Embryonic facial prominence (tissue), 1 donor: ENCODE data around the gene IBA57.

Source experiments
- DNase-seq: peaks from one replicate; pipeline ENCODE4 v3.0.0-alpha.2; 2016; ENCODE audit errors: extremely low spot score

The IBA57 gene

GRCh38 chr1:228165372-228166169 lies at the start of gene IBA57:
Gene IBA57, plus strand, starts transcription at chr1:228165804. Its CDS starts 13 bp downstream, at chr1:228165817.
- DNase-seq, result peak; percentile 97

GRCh38 chr1:228117335-228117734 lies 48.3 kb upstream of the IBA57 start:
- no peak for DNase-seq

- no peak for DNase-seq
Measured at GRCh38 chr1:228118040-228118439, 47.6 kb upstream of the IBA57 start.

GRCh38 chr1:228120351-228120750 lies 45.3 kb upstream of the IBA57 start:
- DNase-seq, result no peak

- no peak for DNase-seq
Measured at GRCh38 chr1:228120857-228121489, 44.6 kb upstream of the IBA57 start.

DNA sequence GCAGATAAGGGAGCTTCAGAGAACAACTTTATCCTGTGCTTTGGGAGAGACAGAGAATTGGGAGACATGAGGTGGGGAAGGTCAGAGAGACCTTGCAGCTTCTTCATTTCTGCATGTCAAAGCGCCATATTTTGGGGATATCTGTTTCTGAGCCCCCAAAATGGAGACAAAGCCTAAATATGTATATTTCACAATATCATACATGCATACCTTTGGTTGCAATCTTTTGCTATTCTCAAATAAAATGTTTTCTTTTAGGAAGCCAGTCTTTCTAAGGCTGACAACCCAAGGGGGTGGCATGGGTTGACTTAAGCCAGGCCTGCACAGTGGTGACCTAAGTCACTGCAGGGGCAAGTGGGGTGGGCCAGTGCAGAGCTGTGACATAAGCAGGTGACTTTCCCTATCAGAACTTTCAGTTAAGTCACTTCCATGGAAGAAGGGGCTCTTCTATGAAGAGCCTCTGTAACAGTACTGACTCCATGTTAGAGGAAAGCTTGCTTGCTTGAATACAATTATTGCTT lies 42.6 kb upstream of the IBA57 start:
- DNase-seq, result no peak

- DNase-seq, result no peak
Measured at GRCh38 chr1:228123505-228123904, 42.1 kb upstream of the IBA57 start.

GRCh38 chr1:228125185-228125584 lies 40.4 kb upstream of the IBA57 start:
- no peak for DNase-seq

GRCh38 chr1:228131766-228132165 lies 33.8 kb upstream of the IBA57 start:
- no peak for DNase-seq

GRCh38 chr1:228134591-228134990 lies 31.0 kb upstream of the IBA57 start:
- DNase-seq, result no peak

GRCh38 chr1:228136901-228137300 lies 28.7 kb upstream of the IBA57 start:
- DNase-seq, result no peak

GRCh38 chr1:228139406-228139930 lies 26.1 kb upstream of the IBA57 start:
- DNase-seq, result no peak

DNA sequence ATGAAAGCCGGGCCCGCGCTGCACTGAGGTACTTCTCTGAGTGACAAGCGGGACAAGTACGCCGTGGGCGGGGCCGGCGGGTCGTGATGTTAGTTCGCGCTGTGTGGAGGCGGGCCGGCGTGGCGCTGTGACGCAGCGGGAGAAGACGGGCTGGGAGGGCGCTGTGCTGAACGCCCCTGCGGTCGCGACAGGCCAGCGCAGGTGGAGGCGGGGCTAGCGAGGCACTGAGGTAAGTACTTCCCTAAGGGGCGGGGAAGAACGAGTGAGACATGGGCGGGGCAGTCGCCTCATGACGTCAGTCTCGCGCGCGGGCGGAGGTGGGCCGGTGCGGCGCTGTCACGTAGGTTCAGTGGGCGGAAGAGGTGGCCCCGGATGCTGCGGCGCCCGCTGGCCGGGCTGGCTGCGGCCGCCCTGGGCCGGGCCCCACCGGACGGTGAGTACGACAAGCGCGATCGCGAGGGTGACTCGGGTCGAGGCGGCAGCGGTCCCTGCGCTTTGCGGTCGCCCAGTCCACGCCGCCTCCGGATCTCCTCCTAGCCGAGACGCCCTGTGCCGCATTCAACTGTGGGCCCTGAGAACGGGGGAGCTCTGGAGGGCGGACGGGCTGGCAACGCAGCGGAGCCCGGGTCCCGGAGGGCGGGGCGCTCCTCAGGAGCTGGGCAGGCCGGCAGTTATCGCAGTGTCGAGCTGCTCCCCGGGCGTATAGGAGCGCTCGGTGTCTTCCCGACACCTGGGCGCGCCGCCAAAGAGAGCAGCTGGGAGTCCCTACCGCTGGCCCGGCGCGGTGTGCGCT lies 25.5 kb upstream of the IBA57 start, which contains the start of gene GUK1:
Gene GUK1, plus strand, starts transcription at position 349 of the 793 bp plus-strand sequence. Its CDS starts 24 bp downstream, at position 373.
- peak; percentile 97 for DNase-seq

DNA sequence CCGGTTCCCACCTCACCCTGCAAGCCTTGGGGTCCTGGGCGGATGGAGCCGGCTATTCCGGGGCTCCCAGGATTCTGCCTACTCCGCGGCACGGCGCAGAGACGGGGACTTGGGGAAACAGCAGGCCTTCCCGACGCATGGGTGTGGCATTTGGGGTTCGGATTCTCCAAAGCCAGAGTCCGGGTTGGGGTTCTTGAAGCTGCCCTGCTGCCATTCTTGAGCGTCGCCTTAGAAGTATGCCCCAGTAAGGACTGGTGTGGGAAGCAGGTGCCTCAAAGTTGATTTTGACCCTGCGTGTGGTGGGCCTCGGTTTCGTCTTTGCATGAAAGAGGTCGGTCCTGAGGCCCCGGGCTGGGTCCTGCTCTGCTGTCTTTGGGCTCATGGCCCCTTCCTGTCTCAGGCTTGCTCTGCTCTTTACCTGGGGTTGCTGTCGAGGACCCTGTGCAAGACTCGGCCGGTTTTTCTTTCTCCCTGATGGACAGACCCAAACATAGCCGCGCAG lies 24.8 kb upstream of the IBA57 start:
- DNase-seq, result no peak

DNA sequence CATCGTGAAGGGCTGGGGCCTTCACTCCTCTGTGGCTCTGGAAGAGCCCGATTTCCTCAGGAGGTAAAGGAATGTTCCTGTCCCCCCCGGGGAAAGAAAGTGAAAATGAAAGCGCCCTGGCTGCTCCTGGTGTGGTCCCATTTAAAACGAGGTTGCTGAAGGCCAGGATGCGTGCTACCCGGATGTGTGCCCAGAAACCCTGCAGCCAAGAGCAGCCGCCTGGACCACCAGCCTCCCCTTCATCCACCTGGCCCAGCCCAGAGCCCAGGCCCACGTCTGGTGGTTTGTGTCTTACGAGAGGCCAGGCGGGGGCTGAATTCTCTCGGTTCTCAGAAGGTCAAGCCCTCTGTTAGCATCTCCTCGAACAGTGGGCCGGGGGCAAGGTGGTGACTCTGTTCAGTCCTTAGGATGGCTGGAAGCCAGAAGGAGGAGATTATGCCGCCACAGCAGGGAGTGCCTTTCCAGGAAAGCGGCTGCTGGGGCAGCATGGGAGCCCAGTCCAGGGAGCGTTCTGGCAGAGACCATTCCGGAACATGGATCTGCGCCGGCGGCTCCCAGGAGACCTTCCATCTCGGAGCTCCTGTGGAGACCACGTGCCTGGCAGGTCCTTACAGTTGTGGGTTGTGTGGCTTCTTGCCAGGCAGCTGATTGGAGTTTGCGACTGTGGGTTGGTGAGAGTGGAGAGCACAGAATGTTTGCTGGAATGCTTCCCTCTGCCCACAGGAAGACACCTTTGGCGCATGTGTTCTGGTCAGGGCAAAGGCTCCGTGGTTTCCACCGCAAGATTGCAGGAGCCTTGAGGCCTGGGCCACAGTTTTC lies 24.2 kb upstream of the IBA57 start:
- DNase-seq, result no peak

GRCh38 chr1:228142155-228142691 lies 23.4 kb upstream of the IBA57 start:
- no peak for DNase-seq

- no peak for DNase-seq
Measured at GRCh38 chr1:228142701-228143136, 22.9 kb upstream of the IBA57 start.

DNA sequence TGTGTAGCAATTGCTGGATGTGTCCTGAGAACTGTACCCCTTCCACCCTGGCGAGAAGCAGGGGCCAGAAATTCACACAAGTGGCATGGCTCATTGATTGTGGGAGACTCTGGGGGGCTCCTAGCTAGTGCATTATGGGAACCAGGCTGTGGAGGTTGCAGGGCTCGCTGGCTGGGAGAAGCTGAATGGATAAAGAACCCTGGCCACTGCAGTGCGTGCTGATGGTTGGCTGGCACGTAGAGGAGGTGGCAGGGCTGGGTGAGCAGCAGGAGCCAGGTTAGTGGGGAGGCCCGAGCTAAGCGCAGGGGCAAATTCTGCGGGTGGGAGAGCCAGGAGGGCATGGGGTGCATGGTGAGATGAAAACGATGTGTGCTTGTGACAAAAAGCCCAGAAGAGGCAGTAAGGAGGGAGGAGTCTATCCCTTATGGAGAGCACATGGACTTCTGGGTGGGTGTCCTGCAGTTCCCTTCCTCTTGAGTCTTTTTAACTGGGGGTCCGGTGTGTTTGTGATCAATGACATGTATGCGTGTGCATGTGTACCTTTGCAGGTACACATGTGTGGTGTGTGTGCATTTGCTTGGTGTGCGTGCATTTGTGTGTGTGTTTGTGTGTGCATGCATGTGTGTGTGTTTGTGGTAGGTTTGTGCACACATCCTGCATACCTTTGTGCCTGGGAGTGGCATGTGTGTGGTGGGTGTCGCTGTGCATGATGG lies 22.0 kb upstream of the IBA57 start:
- no peak for DNase-seq

DNA sequence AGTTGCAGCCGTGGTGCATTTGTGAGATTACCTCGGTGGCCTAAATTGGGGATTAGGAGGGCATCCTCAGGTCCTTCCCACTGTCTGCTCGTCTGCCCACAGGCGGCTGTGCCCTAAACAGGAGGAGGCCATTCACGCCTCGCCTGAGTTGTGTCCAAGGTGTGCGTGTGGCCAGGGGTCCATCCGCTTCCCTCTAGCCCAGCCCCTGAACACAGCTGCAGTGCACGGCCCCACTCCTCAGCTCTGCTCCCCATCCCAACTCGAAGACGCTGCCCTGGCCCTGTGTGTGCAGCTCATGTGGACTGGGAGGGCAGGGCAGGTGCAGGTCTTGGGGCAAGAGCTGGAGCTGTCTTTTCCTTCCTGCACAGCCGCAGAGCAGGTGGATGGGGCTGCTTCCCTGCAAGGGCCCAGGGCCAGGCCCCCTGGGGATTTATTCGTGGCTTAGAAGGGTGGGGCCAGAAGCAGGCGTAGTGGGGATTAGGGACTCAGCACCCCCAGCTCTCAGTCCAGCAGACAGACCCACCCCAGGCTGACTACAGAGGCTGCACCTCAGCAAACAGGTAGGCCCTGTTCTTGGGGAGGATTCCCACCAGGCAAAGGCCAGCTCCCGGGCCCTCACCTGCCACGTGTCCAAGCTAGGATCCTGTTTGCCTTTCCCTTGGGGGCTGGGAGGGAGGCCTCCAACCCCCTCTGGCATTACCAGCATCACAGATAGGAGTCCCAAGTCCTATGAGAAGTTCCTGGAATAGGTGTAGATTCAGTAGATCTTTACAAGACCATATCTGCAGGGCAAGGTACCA lies 21.2 kb upstream of the IBA57 start:
- no peak for DNase-seq
